Kidney epithelial cell (primary cell): ENCODE results near the gene SLX9. TPM values are rescaled to one million over a fixed set of nuclear protein-coding genes. Genes with fewer than 3 reads are reported as not detected.

ENCODE experiments used
- DNase-seq: peaks from one replicate; pipeline ENCODE4 v3.0.0-alpha.2; 2010; ENCODE audit warnings: low read depth
- H3K27me3 ChIP-seq: 2 replicates; pipeline ENCODE4 v1.6.0; 2011; ENCODE audit warnings: low read length; ENCODE audit not compliant: control insufficient read depth, insufficient read depth
- H3K36me3 ChIP-seq: 2 replicates; pipeline ENCODE4 v1.5.1; 2011; ENCODE audit warnings: low read length; ENCODE audit not compliant: control insufficient read depth, insufficient read depth
- H3K4me3 ChIP-seq: 2 replicates; pipeline ENCODE4 v1.5.1; 2011; ENCODE audit warnings: low read depth, mild to moderate bottlenecking, control low read depth, low read length
- CTCF ChIP-seq: IDR thresholded peaks from 2 replicates; pipeline ENCODE4 v1.5.1; 2011; ENCODE audit warnings: mild to moderate bottlenecking, moderate library complexity, low read length, control low read depth, inconsistent platforms; ENCODE audit not compliant: insufficient read depth, poor library complexity, severe bottlenecking
- total RNA-seq: library from RNA; depleted of rRNA; stranded (reverse); fragments of >200 nt; gene quantifications from 2 replicates; pipeline ENCODE4 v1.2.3, GENCODE V29; 2015

Gene SLX9
- total RNA-seq, 1 donor from 2014 or later: 38.6 TPM

GRCh38 chr21:44949779-44950198 is 10.0 kb downstream of the SLX9 start:
- Histone ChIP-seq H3K27me3 (no peaks in the 10 kb centered on the region), H3K36me3 (no peaks in the 10 kb centered on the region), H3K4me3 (no peak overlapping the region)
- TF ChIP-seq CTCF: peak; percentile 92
- no peak for DNase-seq

GRCh38 chr21:44950351-44950750 is 10.5 kb downstream of the SLX9 start:
- no peak for TF ChIP-seq CTCF

GRCh38 chr21:44951186-44951915 is 11.5 kb downstream of the SLX9 start:
- TF ChIP-seq CTCF: no peak
- Histone ChIP-seq H3K36me3 (no peaks in the 10 kb centered on the region), H3K27me3 (no peaks in the 10 kb centered on the region), H3K4me3 (no peak overlapping the region)
- DNase-seq: no peak

More at GRCh38 chr21:44950351-44950750, 10.5 kb downstream of the SLX9 start:
- DNase-seq: no peak
- Histone ChIP-seq H3K27me3 (no peaks in the 10 kb centered on the region), H3K4me3 (no peak overlapping the region), H3K36me3 (no peaks in the 10 kb centered on the region)

GRCh38 chr21:44952116-44952928 is 12.5 kb downstream of the SLX9 start:
- no peak for DNase-seq
- Histone ChIP-seq H3K4me3 (no peak overlapping the region), H3K27me3 (no peaks in the 10 kb centered on the region), H3K36me3 (no peaks in the 10 kb centered on the region)
- no peak for TF ChIP-seq CTCF

GRCh38 chr21:44952929-44953627 is 13.2 kb downstream of the SLX9 start:
- Histone ChIP-seq H3K36me3 (no peaks in the 10 kb centered on the region), H3K27me3 (no peaks in the 10 kb centered on the region), H3K4me3 (no peak overlapping the region)
- no peak for DNase-seq
- no peak for TF ChIP-seq CTCF
